H1 (cell line): ENCODE data around the gene TTLL1. TPM values are rescaled to one million over a fixed set of nuclear protein-coding genes. Genes with fewer than 3 reads are reported as not detected.
"Not testable (repeated sequence)": the region's sequence is repeated elsewhere in the genome, so short reads cannot be mapped to it uniquely, and the experiment has no call there.

Experiments used
- CTCF ChIA-PET: fragments of 300-600 bp; sonication (Branson Sonifier 250); formaldehyde crosslinking; loops from one replicate; lab custom pipeline; 2021; ENCODE audit not compliant: partially characterized antibody; lab: Charles Lee
- POLR2A ChIA-PET: fragments of 300-600 bp; sonication (Branson Sonifier 250); formaldehyde crosslinking; loops from one replicate; lab custom pipeline; 2021; ENCODE audit warnings: inconsistent platforms; ENCODE audit not compliant: partially characterized antibody; lab: Charles Lee
- DNase-seq, 2 experiments: peaks; one replicate each; pipeline versions ENCODE4 v3.0.0 to v3.0.0-alpha.2; 2010 to 2022; ENCODE audit warnings: low spot score in 2 of 2, low read depth in 1 of 2, mixed read lengths in 1 of 2
- FAIRE-seq: peaks from 2 replicates; lab custom pipeline; 2011; peaks lifted over from hg19 to GRCh38; lab: Jason Lieb, UNC
- H2AFZ ChIP-seq: 2 replicates; pipeline ENCODE4 v1.8.1; 2012; ENCODE audit warnings: low read length, inconsistent platforms
- H2AK5ac ChIP-seq: 2 replicates; pipeline ENCODE4 v1.6.1; 2013; ENCODE audit warnings: low read depth, low read length
- H2BK120ac ChIP-seq: replicated peaks from 2 replicates; pipeline ENCODE3; 2013; ENCODE audit warnings: low read depth, low read length, inconsistent platforms
- H2BK12ac ChIP-seq: 2 replicates; pipeline ENCODE4 v1.6.1; 2013; ENCODE audit warnings: low read depth, low read length
- H2BK15ac ChIP-seq: 2 replicates; pipeline ENCODE4 v1.6.1; 2013; ENCODE audit warnings: low read length
- H2BK20ac ChIP-seq: 2 replicates; pipeline ENCODE4 v1.6.1; 2013; ENCODE audit warnings: low read length
- H2BK5ac ChIP-seq: 2 replicates; pipeline ENCODE4 v1.6.1; 2013; ENCODE audit warnings: low read depth, low read length
- H3K14ac ChIP-seq: 2 replicates; pipeline ENCODE4 v1.6.1; 2013; ENCODE audit warnings: inconsistent platforms; ENCODE audit not compliant: insufficient read length
- H3K18ac ChIP-seq: 2 replicates; pipeline ENCODE4 v1.6.1; 2013; ENCODE audit warnings: low read length; ENCODE audit errors: extremely low read depth
- H3K23ac ChIP-seq: 2 replicates; pipeline ENCODE4 v1.6.1; 2013; ENCODE audit warnings: inconsistent platforms; ENCODE audit not compliant: insufficient read length
- H3K23me2 ChIP-seq: 2 replicates; pipeline ENCODE4 v1.6.1; 2013; ENCODE audit warnings: low read depth, low read length
- H3K27ac ChIP-seq: 2 replicates; pipeline ENCODE4 v1.6.1; 2011; ENCODE audit warnings: low read depth, low read length, inconsistent platforms
- H3K27me3 ChIP-seq, 4 experiments: replicated peaks in 1 of 4; 1 replicate in 1 of 4; 2 replicates in 3 of 4; pipeline versions ENCODE4 v1.6.1 to v1.8.1; 2011 to 2013; ENCODE audit warnings: low read length in 3 of 4, mild to moderate bottlenecking in 3 of 4, inconsistent platforms in 2 of 4, mixed read lengths in 2 of 4, moderate library complexity in 1 of 4; ENCODE audit not compliant: control insufficient read depth in 3 of 4, insufficient read depth in 3 of 4; ENCODE audit errors: extremely low read depth in 1 of 4
- H3K36me3 ChIP-seq, 4 experiments: 2 replicates each; pipeline versions ENCODE4 v1.6.1 to v1.8.1; 2011 to 2013; ENCODE audit warnings: mild to moderate bottlenecking in 4 of 4, low read length in 3 of 4, moderate library complexity in 2 of 4, control low read depth in 1 of 4, inconsistent platforms in 1 of 4; ENCODE audit not compliant: insufficient read depth in 4 of 4, control insufficient read depth in 2 of 4
- H3K4ac ChIP-seq: replicated peaks from 2 replicates; pipeline ENCODE3; 2013; ENCODE audit warnings: low read length, low read depth, mixed read lengths, inconsistent platforms; ENCODE audit not compliant: insufficient read length
- H3K4me1 ChIP-seq, 4 experiments: replicated peaks in 1 of 4; 1 replicate in 1 of 4; 2 replicates in 3 of 4; pipeline versions ENCODE4 v1.6.1 to v1.8.1; 2011 to 2013; ENCODE audit warnings: low read length in 3 of 4, inconsistent platforms in 2 of 4, mixed read lengths in 1 of 4; ENCODE audit not compliant: insufficient read depth in 4 of 4, control insufficient read depth in 3 of 4
- H3K4me2 ChIP-seq, 2 experiments: 2 replicates each; pipeline versions ENCODE4 v1.6.1 to v1.8.1; 2011 to 2013; ENCODE audit warnings: low read depth in 2 of 2, low read length in 2 of 2, control low read depth in 1 of 2, inconsistent platforms in 1 of 2, mild to moderate bottlenecking in 1 of 2; ENCODE audit not compliant: insufficient read depth in 1 of 2
- H3K4me3 ChIP-seq, 4 experiments: fragments of 200-600, 300-600 bp in 1 of 4; sonication (generic), shearing (Covaris generic), sonication (Bioruptor Twin) in 1 of 4; 2 replicates each; pipeline versions ENCODE4 v1.5.1 to v1.8.1; 2011 to 2016; ENCODE audit warnings: low read length in 4 of 4, low read depth in 3 of 4, control low read depth in 2 of 4, inconsistent platforms in 2 of 4, mild to moderate bottlenecking in 2 of 4, mixed read lengths in 1 of 4, moderate library complexity in 1 of 4; ENCODE audit not compliant: insufficient read depth in 2 of 4; ENCODE audit errors: extremely low read depth in 1 of 4
- H3K56ac ChIP-seq: replicated peaks from 2 replicates; pipeline ENCODE3; 2013; ENCODE audit warnings: low read depth, mild to moderate bottlenecking, mixed read lengths, low read length, inconsistent platforms; ENCODE audit not compliant: insufficient read length
- H3K79me1 ChIP-seq: 2 replicates; pipeline ENCODE4 v1.6.1; 2013; ENCODE audit warnings: low read depth, low read length, control low read depth
- H3K79me2 ChIP-seq, 2 experiments: 2 replicates each; pipeline versions ENCODE4 v1.6.1 to v1.8.1; 2012 to 2013; ENCODE audit warnings: low read length in 2 of 2, mild to moderate bottlenecking in 2 of 2, inconsistent platforms in 1 of 2; ENCODE audit not compliant: insufficient read depth in 2 of 2, control insufficient read depth in 1 of 2
- H3K9ac ChIP-seq, 4 experiments: replicated peaks in 1 of 4; 1 replicate in 1 of 4; 2 replicates in 3 of 4; pipeline versions ENCODE4 v1.6.1 to v1.8.1; 2011 to 2013; ENCODE audit warnings: low read depth in 3 of 4, low read length in 3 of 4, control low read depth in 2 of 4, mild to moderate bottlenecking in 2 of 4, moderate library complexity in 2 of 4, inconsistent platforms in 1 of 4; ENCODE audit errors: extremely low read depth in 1 of 4
- H3K9me3 ChIP-seq, 2 experiments: 2 replicates each; pipeline versions ENCODE4 v1.6.1 to v1.8.1; 2012 to 2013; ENCODE audit warnings: mild to moderate bottlenecking in 2 of 2, moderate library complexity in 2 of 2, control low read depth in 1 of 2, inconsistent platforms in 1 of 2, low read depth in 1 of 2, low read length in 1 of 2, mixed read lengths in 1 of 2; ENCODE audit not compliant: insufficient read depth in 2 of 2
- H4K20me1 ChIP-seq, 2 experiments: replicated peaks in 1 of 2; 2 replicates each; pipeline versions ENCODE3 to v1.8.1; 2011 to 2013; ENCODE audit warnings: inconsistent platforms in 2 of 2, low read length in 2 of 2, mild to moderate bottlenecking in 1 of 2; ENCODE audit not compliant: insufficient read depth in 2 of 2, control insufficient read depth in 1 of 2
- H4K5ac ChIP-seq: 2 replicates; pipeline ENCODE4 v1.6.1; 2013; ENCODE audit warnings: low read length, low read depth, mixed read lengths, inconsistent platforms; ENCODE audit not compliant: insufficient read length
- H4K8ac ChIP-seq: 2 replicates; pipeline ENCODE4 v1.8.0; 2013; ENCODE audit warnings: mild to moderate bottlenecking, moderate library complexity, low read length, inconsistent platforms; ENCODE audit not compliant: insufficient read depth; ENCODE audit errors: extremely low read depth
- H4K91ac ChIP-seq: replicated peaks from 2 replicates; pipeline ENCODE3; 2013; ENCODE audit warnings: low read length, mixed read lengths, inconsistent platforms; ENCODE audit not compliant: insufficient read length
- WGBS, 2 experiments: shearing (Covaris generic) in 1 of 2; methylation state at CpG; one replicate each; pipeline versions ENCODE4 v1.1.6 to v1.1.7; 2013 to 2015; ENCODE audit warnings: low lambda C conversion rate in 2 of 2, mixed read lengths in 2 of 2, inconsistent platforms in 1 of 2, low coverage in 1 of 2, missing lambda C conversion rate in 1 of 2; ENCODE audit not compliant: insufficient replicate concordance in 2 of 2, insufficient coverage in 1 of 2, insufficient read length in 1 of 2; ENCODE audit errors: extremely low coverage in 1 of 2, missing lambda C conversion rate in 1 of 2; 5-methylcytosine and 5-hydroxymethylcytosine counted together
- polyA plus RNA-seq, 7 experiments: library from polyadenylated mRNA; depleted of rRNA in 3 of 7; stranded (reverse) in 5 of 7; unstranded in 2 of 7; fragments of >200 nt in 5 of 7; fragments of 200-250 nt in 2 of 7; gene quantifications; 1 replicate in 5 of 7; 2 replicates in 1 of 7; 4 replicates in 1 of 7; pipeline versions ENCODE4 v1.2.1 to v1.2.3, GENCODE V29; 2011 to 2013; ENCODE audit warnings: missing spikeins in 2 of 7, mixed read lengths in 2 of 7
- total RNA-seq: library from RNA; stranded (reverse); fragmentation: NEBNext Ultra II Directional; extraction: Animal tissue kit (Norgen Biotek cat#: 25700); gene quantifications from 2 replicates; pipeline ENCODE4 v1.2.1, GENCODE V29; 2021
- TF ChIP-seq, protein P1 (sequence below): IDR thresholded peaks from 2 replicates; pipeline ENCODE4 v1.6.1; 2012; ENCODE audit warnings: inconsistent platforms

Gene TTLL1
- total and polyA plus RNA-seq, 2 of the 8 experiments (the other 6 are each of a cell fraction or from before 2014, with no cell fraction given) = 5.0 to 13.8 TPM

DNA sequence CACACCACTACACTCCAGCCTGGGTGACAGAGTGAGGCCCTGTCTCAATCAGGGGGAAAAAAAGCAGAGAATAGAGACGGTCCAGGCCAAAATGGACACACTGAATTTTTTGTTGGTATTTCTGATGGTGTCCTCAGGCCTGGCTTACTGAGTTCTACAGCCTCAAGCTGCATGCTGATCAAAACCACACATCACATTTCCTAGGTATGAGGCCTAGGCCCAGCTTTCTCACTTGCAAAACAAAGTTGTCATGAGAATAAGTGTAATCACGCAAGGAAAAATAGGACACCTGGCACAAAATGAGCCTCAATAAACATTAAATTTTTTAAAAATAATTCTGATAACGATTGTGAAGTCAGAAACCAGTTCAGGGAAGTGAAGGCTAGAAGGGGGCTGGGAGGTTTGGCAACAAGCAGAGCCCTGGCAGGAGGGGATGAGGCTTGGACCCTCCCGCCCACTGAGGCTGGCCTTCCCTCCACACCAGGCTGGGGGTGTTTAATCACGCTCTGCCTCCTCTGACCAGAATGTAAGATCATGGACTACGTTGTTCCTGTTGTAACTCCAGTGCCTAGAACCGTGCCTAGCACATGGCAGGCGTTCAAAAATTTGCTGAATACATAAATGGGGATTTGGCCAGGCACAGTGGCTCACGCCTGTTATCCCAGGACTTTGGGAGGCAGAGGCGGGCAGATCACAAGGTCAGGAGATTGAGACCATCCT, 92.4 kb downstream of the TTLL1 start (continued):
- TF ChIP-seq, protein P1, sequence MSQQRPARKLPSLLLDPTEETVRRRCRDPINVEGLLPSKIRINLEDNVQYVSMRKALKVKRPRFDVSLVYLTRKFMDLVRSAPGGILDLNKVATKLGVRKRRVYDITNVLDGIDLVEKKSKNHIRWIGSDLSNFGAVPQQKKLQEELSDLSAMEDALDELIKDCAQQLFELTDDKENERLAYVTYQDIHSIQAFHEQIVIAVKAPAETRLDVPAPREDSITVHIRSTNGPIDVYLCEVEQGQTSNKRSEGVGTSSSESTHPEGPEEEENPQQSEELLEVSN = no peak

DNA sequence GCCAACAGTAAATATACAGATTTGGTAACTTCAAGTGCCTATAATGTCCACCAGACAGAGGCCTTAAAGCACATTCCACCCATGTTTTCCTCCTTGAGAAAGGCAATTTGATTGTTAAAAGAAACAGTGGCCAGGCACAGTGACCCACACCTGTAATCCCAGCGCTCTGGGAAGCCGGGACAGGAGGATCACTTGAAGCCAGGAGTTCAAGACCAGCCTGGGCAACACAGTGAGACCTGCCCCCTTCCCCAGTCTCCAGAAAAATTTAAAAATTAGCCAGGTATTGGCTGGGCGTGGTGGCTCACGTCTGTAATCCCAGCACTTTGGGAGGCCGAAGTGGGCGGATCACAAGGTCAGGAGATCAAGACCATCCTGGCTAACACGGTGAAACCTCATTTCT, 93.5 kb downstream of the TTLL1 start:
- H3K79me2 ChIP-seq = peaks cover 25 to 95% of the 10 kb centered on the region in 2 experiments
- H3K36me3 ChIP-seq, H3K4me1 ChIP-seq, H2BK20ac ChIP-seq, H2BK5ac ChIP-seq, H3K27ac ChIP-seq, FAIRE-seq, H2BK15ac ChIP-seq, H3K4me3 ChIP-seq, H2BK12ac ChIP-seq, H3K4me2 ChIP-seq, H3K4ac ChIP-seq, H4K91ac ChIP-seq, H4K5ac ChIP-seq, H3K27me3 ChIP-seq, H3K14ac ChIP-seq, H3K9ac ChIP-seq, H2AK5ac ChIP-seq, H4K8ac ChIP-seq, DNase-seq, H2AFZ ChIP-seq, H3K23me2 ChIP-seq, H3K23ac ChIP-seq, H3K56ac ChIP-seq, H2BK120ac ChIP-seq, H3K18ac ChIP-seq, H3K9me3 ChIP-seq: not testable (repeated sequence)
- H4K20me1 ChIP-seq = peaks cover 12 to 28% of the 10 kb centered on the region in 2 experiments
- ChIA-PET POLR2A (interaction anchor here (2.6 to 6.2 kb wide), 2 partner anchors 19 kb away, joined by 11 to 32 read pairs; partner anchors contain the start of gene PACSIN2), CTCF (interaction anchor here (1.2 kb wide), 1 partner anchor 46 kb away, joined by 3 read pairs; no protein-coding TSS in a partner anchor)
- 82% methylated on average over 6 of the region's 7 CpGs; no CpG with 5 or more reads in 1 of the 2 experiments for WGBS, 2 experiments
- peaks cover 39% of the 10 kb centered on the region for H3K79me1 ChIP-seq
